ENCODE data around the gene PANX3.

PANX3 gene

DNA sequence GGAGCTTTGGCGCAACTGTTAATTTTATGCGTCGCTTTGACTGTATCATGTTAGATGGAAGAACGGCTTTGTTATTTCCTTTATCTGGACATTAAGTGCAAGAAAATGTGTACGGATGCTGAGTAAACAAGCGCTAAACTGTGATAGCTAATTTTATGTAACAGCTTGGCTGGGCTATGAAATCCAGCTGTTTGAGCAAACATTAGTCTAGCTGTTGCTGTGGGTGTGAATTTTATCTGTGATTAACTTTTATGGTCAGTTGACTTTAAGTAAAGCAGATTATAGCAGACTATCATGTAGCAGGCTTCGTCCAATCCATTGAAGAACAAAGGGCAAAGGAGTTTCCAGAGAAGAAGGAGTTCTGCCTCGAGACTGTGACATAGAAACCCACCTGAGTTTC lies 27.4 kb upstream of the PANX3 start:
- TF ChIP-seq, protein P1, sequence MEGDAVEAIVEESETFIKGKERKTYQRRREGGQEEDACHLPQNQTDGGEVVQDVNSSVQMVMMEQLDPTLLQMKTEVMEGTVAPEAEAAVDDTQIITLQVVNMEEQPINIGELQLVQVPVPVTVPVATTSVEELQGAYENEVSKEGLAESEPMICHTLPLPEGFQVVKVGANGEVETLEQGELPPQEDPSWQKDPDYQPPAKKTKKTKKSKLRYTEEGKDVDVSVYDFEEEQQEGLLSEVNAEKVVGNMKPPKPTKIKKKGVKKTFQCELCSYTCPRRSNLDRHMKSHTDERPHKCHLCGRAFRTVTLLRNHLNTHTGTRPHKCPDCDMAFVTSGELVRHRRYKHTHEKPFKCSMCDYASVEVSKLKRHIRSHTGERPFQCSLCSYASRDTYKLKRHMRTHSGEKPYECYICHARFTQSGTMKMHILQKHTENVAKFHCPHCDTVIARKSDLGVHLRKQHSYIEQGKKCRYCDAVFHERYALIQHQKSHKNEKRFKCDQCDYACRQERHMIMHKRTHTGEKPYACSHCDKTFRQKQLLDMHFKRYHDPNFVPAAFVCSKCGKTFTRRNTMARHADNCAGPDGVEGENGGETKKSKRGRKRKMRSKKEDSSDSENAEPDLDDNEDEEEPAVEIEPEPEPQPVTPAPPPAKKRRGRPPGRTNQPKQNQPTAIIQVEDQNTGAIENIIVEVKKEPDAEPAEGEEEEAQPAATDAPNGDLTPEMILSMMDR (IDR thresholded peaks at IDR 0.05; ENCODE audit: low read depth, low read length, missing control alignments) = no peak
- no peak for DNase-seq (ENCODE audit: extremely low read depth, low read depth)
- no peak overlapping the region for H3K4me3 ChIP-seq (replicated peaks; ENCODE audit: low read depth, low read length)

DNA sequence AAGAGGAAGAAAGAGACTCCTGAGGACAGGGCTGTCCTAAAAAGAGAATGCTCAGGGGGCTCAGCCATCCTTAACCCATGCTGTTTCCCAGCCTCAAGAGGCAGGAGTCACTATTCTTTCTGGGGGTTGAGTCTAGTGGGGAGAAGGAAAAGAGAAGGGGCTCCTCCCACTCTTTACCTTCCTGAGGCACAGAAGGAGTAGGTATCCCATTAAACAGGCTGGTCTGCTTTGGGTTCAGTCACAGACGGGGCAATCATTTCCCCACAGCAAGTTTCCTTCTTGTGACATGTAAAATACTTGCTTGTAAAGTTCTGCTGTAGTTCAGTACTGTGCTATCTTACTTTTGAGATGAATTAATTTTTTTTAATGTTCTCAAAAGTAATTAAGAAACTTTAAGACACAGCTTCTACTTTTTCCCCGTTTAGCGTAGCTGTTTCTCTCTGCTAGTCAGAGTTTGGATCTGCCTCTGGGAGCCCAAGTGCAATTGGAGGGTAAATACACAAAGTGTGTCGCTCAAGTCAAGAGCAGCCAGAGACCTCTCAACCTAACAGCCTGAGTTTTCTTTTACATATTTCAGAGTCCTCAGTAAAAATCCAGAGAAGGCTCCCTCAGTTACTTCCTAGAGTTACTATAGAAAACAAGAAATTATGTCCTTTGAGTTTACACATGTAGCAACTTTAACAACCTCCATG lies 26.4 kb upstream of the PANX3 start:
- TF ChIP-seq, protein P1 (IDR thresholded peaks at IDR 0.05; ENCODE audit: low read depth, low read length, missing control alignments) = no peak
- no peak overlapping the region for H3K4me3 ChIP-seq (replicated peaks; ENCODE audit: low read depth, low read length)
- no peak for DNase-seq (ENCODE audit: extremely low read depth, low read depth)

DNA sequence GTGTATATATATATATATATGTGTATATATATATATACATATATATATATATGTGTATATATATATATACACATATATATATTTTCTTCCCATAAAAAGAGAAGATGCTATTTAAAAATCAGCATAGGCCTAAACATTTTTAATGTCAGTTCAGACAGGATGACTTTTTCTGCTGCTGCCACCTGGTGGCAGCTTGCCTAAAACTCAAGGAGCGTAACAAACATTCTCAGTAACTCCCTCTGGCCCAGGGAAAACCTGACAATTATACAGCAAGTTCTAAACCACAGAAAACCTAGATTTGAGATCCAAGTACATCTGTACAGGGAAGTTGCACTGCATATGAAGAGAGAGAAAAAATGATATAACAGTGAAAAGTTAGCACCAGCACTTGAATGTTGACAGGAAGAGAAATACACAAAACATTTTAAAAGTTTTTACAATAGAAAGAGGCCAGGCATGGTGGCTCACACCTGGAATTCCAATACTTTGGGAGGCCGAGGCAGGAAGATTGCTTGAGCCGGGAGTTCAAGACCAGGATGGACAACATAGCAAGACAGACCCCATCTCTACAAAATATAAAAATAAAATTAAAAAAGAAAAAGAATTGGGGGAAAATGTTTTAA lies 24.9 kb upstream of the PANX3 start:
- no peak overlapping the region for H3K4me3 ChIP-seq (replicated peaks; ENCODE audit: low read depth, low read length)
- TF ChIP-seq, protein P1 (IDR thresholded peaks at IDR 0.05; ENCODE audit: low read depth, low read length, missing control alignments) = peak; percentile 69
- DNase-seq (ENCODE audit: extremely low read depth, low read depth) = peak; percentile 16

DNA sequence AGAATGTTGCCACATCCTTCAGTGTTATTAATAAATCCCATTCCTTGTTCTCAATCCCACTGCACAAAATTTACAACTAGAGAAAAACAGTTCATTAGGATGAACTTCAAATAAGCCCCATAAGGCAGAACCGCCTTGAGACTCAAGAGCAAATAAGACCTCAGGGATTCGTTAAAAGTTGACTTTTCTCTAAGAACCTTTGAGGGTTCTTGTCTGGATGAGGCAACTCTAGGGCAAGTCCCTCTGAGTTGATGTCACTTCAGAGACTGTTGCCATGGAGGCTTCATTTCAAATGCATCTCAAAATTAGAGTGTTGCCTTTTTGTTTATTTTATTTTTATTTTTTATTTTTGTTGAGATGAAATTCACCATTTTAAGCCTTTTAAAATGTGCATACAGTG lies 19.8 kb upstream of the PANX3 start:
- TF ChIP-seq, protein P1 (IDR thresholded peaks at IDR 0.05; ENCODE audit: low read depth, low read length, missing control alignments) = no peak
- no peak for DNase-seq (ENCODE audit: extremely low read depth, low read depth)
- H3K4me3 ChIP-seq (replicated peaks; ENCODE audit: low read depth, low read length) = no peak overlapping the region

DNA sequence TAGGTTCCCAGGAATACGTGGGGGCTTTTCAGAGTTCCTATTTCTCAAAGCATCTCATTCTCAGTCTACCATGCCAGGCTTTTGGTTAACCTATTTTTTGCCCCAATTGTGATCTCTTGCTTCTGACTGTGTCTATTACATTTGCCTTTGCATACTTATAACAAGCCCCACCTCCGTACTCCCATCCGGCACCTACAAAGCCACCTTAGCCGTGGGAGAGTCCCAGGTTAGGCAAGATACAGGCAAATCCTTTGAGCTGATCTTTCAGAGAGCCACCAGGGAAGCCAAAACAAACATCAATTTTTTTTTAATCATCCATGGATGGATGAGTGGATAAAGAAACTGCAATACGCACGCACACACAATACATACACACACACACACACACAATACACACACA lies 18.6 kb upstream of the PANX3 start:
- no peak overlapping the region for H3K4me3 ChIP-seq (replicated peaks; ENCODE audit: low read depth, low read length)
- no peak for DNase-seq (ENCODE audit: extremely low read depth, low read depth)
- TF ChIP-seq, protein P1 (IDR thresholded peaks at IDR 0.05; ENCODE audit: low read depth, low read length, missing control alignments) = no peak

DNA sequence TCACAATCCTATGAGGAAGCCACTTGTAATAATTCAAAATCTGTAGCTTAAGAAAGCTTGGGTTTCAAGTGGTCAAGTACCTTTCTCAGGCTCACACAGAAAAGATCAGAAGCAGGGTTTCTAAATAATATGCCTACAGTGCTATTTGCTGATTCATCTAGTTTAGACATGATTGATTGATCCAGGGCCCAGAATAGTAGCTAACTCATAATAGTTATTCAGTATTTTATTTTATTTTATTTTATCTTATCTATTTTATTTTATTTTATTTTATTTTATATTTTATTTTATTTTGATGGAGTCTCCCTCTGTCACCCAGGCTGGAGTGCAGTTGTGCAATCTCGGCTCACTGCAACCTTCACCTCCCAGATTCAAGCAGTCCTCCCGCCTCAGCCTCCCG lies 15.9 kb upstream of the PANX3 start:
- DNase-seq (ENCODE audit: extremely low read depth, low read depth) = no peak
- no peak overlapping the region for H3K4me3 ChIP-seq (replicated peaks; ENCODE audit: low read depth, low read length)
- TF ChIP-seq, protein P1 (IDR thresholded peaks at IDR 0.05; ENCODE audit: low read depth, low read length, missing control alignments) = no peak
